Vagina (tissue), 2 donors: ENCODE data around the gene SUN1.

Source experiments
- CTCF ChIP-seq, 3 experiments: fragments of 450-650 bp in 2 of 3; fragments of 200-600 bp in 1 of 3; sonication (generic) in 1 of 3; IDR thresholded peaks; one replicate each; pipeline ENCODE4 v1.5.1; 2017 to 2019; ENCODE audit warnings: antibody characterized with exemption in 3 of 3, mild to moderate bottlenecking in 2 of 3, moderate library complexity in 2 of 3
- POLR2A ChIP-seq, 2 donors: fragments of 450-650 bp; IDR thresholded peaks; one replicate each; pipeline ENCODE4 v1.6.1; 2017; ENCODE audit warnings: antibody characterized with exemption in 2 of 2, mild to moderate bottlenecking in 2 of 2, moderate library complexity in 2 of 2
- POLR2AphosphoS5 ChIP-seq, 2 donors: sonication (generic); formaldehyde crosslinking; IDR thresholded peaks; one replicate each; pipeline ENCODE4 v1.9.0; 2017; ENCODE audit warnings: antibody characterized with exemption in 2 of 2, mild to moderate bottlenecking in 2 of 2, low read depth in 1 of 2; ENCODE audit not compliant: insufficient read depth in 1 of 2

- no peak for TF ChIP-seq CTCF (IDR thresholded peaks at IDR 0.05)
- TF ChIP-seq POLR2A (IDR thresholded peaks at IDR 0.05): no peak
- TF ChIP-seq POLR2AphosphoS5 (IDR thresholded peaks at IDR 0.05; ENCODE audit: insufficient read depth in 1 of 2, low read depth in 1 of 2): no peak
Observed at GRCh38 chr7:886626-887487, 54.6 kb downstream of the SUN1 start.
